ENCODE results near the gene SMG7. TPM values are rescaled to one million over a fixed set of nuclear protein-coding genes. Genes with fewer than 3 reads are reported as not detected.

The SMG7 gene
- polyA plus RNA-seq, 4 donors: 18.4 to 49.3 (median 22.3) TPM

GRCh38 chr1:183460596-183460995, 11.7 kb upstream of the SMG7 start:
- Histone ChIP-seq H3K9me3 (ENCODE audit: control insufficient read depth in 2 of 2, insufficient read depth in 1 of 2, low read depth in 1 of 2, low read length in 1 of 2) (no peaks in the 10 kb centered on the region), H3K27me3 (ENCODE audit: control insufficient read depth in 3 of 3, insufficient read depth in 3 of 3, low read length in 3 of 3) (no peaks in the 10 kb centered on the region), H3K4me3 (ENCODE audit: low read depth in 1 of 3, low read length in 3 of 3) (no peak overlapping the region), H3K27ac (ENCODE audit: low read depth in 1 of 3, low read length in 2 of 3) (no peak overlapping the region), H3K36me3 (ENCODE audit: control insufficient read depth in 3 of 3, insufficient read depth in 2 of 3, low read depth in 1 of 3, low read length in 3 of 3) (no peaks in the 10 kb centered on the region), H3K4me1 (ENCODE audit: control insufficient read depth in 3 of 3, insufficient read depth in 2 of 3, low read depth in 1 of 3, low read length in 2 of 3) (no peaks in the 10 kb centered on the region)
- WGBS, 3 donors: 39 to 72% (median 48%) methylated on average over 2 of the region's 2 CpGs
- DNase-seq (no peak), FAIRE-seq (no peak)

GRCh38 chr1:183461350-183461749, 10.9 kb upstream of the SMG7 start:
- DNase-seq (peak; percentile 32 to 41), FAIRE-seq (no peak)
- Histone ChIP-seq H3K27me3 (ENCODE audit: control insufficient read depth in 3 of 3, insufficient read depth in 3 of 3, low read length in 3 of 3) (no peaks in the 10 kb centered on the region), H3K4me3 (ENCODE audit: low read depth in 1 of 3, low read length in 3 of 3) (no peak overlapping the region), H3K27ac (ENCODE audit: low read depth in 1 of 3, low read length in 2 of 3) (no peak overlapping the region), H3K9me3 (ENCODE audit: control insufficient read depth in 2 of 2, insufficient read depth in 1 of 2, low read depth in 1 of 2, low read length in 1 of 2) (no peaks in the 10 kb centered on the region), H3K36me3 (ENCODE audit: control insufficient read depth in 3 of 3, insufficient read depth in 2 of 3, low read depth in 1 of 3, low read length in 3 of 3) (no peaks in the 10 kb centered on the region), H3K4me1 (ENCODE audit: control insufficient read depth in 3 of 3, insufficient read depth in 2 of 3, low read depth in 1 of 3, low read length in 2 of 3) (no peaks in the 10 kb centered on the region)
- WGBS, 3 donors: 26 to 58% (median 48%) methylated on average over 1 of the region's 1 CpG

- no peaks in the 10 kb centered on the region for H3K36me3 ChIP-seq (ENCODE audit: control insufficient read depth in 3 of 3, insufficient read depth in 2 of 3, low read depth in 1 of 3, low read length in 3 of 3)
- 75 to 86% (median 76%) methylated on average over 2 of the region's 2 CpGs for WGBS, 3 donors
- no peaks in the 10 kb centered on the region for H3K9me3 ChIP-seq (ENCODE audit: control insufficient read depth in 2 of 2, insufficient read depth in 1 of 2, low read depth in 1 of 2, low read length in 1 of 2)
- H3K4me1 ChIP-seq (ENCODE audit: control insufficient read depth in 3 of 3, insufficient read depth in 2 of 3, low read depth in 1 of 3, low read length in 2 of 3): peaks cover 0 to 3% (median 0%) of the 10 kb centered on the region in 3 donors
- DNase-seq (no peak), FAIRE-seq (no peak)
- no peak overlapping the region for H3K4me3 ChIP-seq (ENCODE audit: low read depth in 1 of 3, low read length in 3 of 3)
- H3K27me3 ChIP-seq (ENCODE audit: control insufficient read depth in 3 of 3, insufficient read depth in 3 of 3, low read length in 3 of 3): no peaks in the 10 kb centered on the region
- H3K27ac ChIP-seq (ENCODE audit: low read depth in 1 of 3, low read length in 2 of 3): no peak overlapping the region
Measured at GRCh38 chr1:183463566-183463965, 8.7 kb upstream of the SMG7 start.

- Histone ChIP-seq H3K27ac (ENCODE audit: low read depth in 1 of 3, low read length in 2 of 3) (no peak overlapping the region), H3K4me1 (ENCODE audit: control insufficient read depth in 3 of 3, insufficient read depth in 2 of 3, low read depth in 1 of 3, low read length in 2 of 3) (peaks cover 0 to 3% (median 0%) of the 10 kb centered on the region in 3 donors), H3K9me3 (ENCODE audit: control insufficient read depth in 2 of 2, insufficient read depth in 1 of 2, low read depth in 1 of 2, low read length in 1 of 2) (no peaks in the 10 kb centered on the region), H3K27me3 (ENCODE audit: control insufficient read depth in 3 of 3, insufficient read depth in 3 of 3, low read length in 3 of 3) (no peaks in the 10 kb centered on the region), H3K4me3 (ENCODE audit: low read depth in 1 of 3, low read length in 3 of 3) (no peak overlapping the region), H3K36me3 (ENCODE audit: control insufficient read depth in 3 of 3, insufficient read depth in 2 of 3, low read depth in 1 of 3, low read length in 3 of 3) (no peaks in the 10 kb centered on the region)
- 50 to 65% (median 60%) methylated on average over 2 of the region's 2 CpGs for WGBS, 3 donors
- no peak for FAIRE-seq
- peak in 1 of 2 donors; percentile 6 for DNase-seq
Measured at GRCh38 chr1:183466781-183467180, 5.5 kb upstream of the SMG7 start.

GRCh38 chr1:183467687-183468086, 4.6 kb upstream of the SMG7 start:
- Histone ChIP-seq H3K9me3 (ENCODE audit: control insufficient read depth in 2 of 2, insufficient read depth in 1 of 2, low read depth in 1 of 2, low read length in 1 of 2) (no peaks in the 10 kb centered on the region), H3K4me1 (ENCODE audit: control insufficient read depth in 3 of 3, insufficient read depth in 2 of 3, low read depth in 1 of 3, low read length in 2 of 3) (peaks cover 0 to 3% (median 0%) of the 10 kb centered on the region in 3 donors), H3K4me3 (ENCODE audit: low read depth in 1 of 3, low read length in 3 of 3) (no peak overlapping the region), H3K36me3 (ENCODE audit: control insufficient read depth in 3 of 3, insufficient read depth in 2 of 3, low read depth in 1 of 3, low read length in 3 of 3) (no peaks in the 10 kb centered on the region), H3K27me3 (ENCODE audit: control insufficient read depth in 3 of 3, insufficient read depth in 3 of 3, low read length in 3 of 3) (no peaks in the 10 kb centered on the region), H3K27ac (ENCODE audit: low read depth in 1 of 3, low read length in 2 of 3) (peak overlapping the region in 1 of 3 donors; percentile 26)
- 11 to 47% (median 33%) methylated on average over 1 of the region's 1 CpG for WGBS, 3 donors
- DNase-seq (peak; percentile 56 to 80), FAIRE-seq (no peak)

GRCh38 chr1:183470147-183470960, 1.9 kb upstream of the SMG7 start:
- Histone ChIP-seq H3K4me3 (ENCODE audit: low read depth in 1 of 3, low read length in 3 of 3) (peak overlapping the region; percentile 20 to 98 (median 93)), H3K4me1 (ENCODE audit: control insufficient read depth in 3 of 3, insufficient read depth in 2 of 3, low read depth in 1 of 3, low read length in 2 of 3) (peaks cover 0 to 5% (median 1%) of the 10 kb centered on the region in 3 donors), H3K36me3 (ENCODE audit: control insufficient read depth in 3 of 3, insufficient read depth in 2 of 3, low read depth in 1 of 3, low read length in 3 of 3) (no peaks in the 10 kb centered on the region), H3K27ac (ENCODE audit: low read depth in 1 of 3, low read length in 2 of 3) (peak overlapping the region; percentile 95 to 99 (median 96)), H3K9me3 (ENCODE audit: control insufficient read depth in 2 of 2, insufficient read depth in 1 of 2, low read depth in 1 of 2, low read length in 1 of 2) (no peaks in the 10 kb centered on the region), H3K27me3 (ENCODE audit: control insufficient read depth in 3 of 3, insufficient read depth in 3 of 3, low read length in 3 of 3) (no peaks in the 10 kb centered on the region)
- WGBS, 3 donors: 0 to 1% (median 1%) methylated on average over 26 of the region's 26 CpGs
- no peak for FAIRE-seq
- peak; percentile 96 for DNase-seq

GRCh38 chr1:183470961-183471742, 1.1 kb upstream of the SMG7 start:
- WGBS, 3 donors: 0% methylated on average over 35 to 47 of the region's 47 CpGs
- H3K27me3 ChIP-seq (ENCODE audit: control insufficient read depth in 3 of 3, insufficient read depth in 3 of 3, low read length in 3 of 3): no peaks in the 10 kb centered on the region
- H3K27ac ChIP-seq (ENCODE audit: low read depth in 1 of 3, low read length in 2 of 3): peak overlapping the region; percentile 95 to 99 (median 96)
- FAIRE-seq (no peak), DNase-seq (peak; percentile 67 to 86)
- H3K9me3 ChIP-seq (ENCODE audit: control insufficient read depth in 2 of 2, insufficient read depth in 1 of 2, low read depth in 1 of 2, low read length in 1 of 2): no peaks in the 10 kb centered on the region
- H3K4me1 ChIP-seq (ENCODE audit: control insufficient read depth in 3 of 3, insufficient read depth in 2 of 3, low read depth in 1 of 3, low read length in 2 of 3): peaks cover 0 to 5% (median 1%) of the 10 kb centered on the region in 3 donors
- peak overlapping the region; percentile 93 to 98 (median 98) for H3K4me3 ChIP-seq (ENCODE audit: low read depth in 1 of 3, low read length in 3 of 3)
- no peaks in the 10 kb centered on the region for H3K36me3 ChIP-seq (ENCODE audit: control insufficient read depth in 3 of 3, insufficient read depth in 2 of 3, low read depth in 1 of 3, low read length in 3 of 3)

GRCh38 chr1:183471743-183472487, 384 bp upstream of the SMG7 start:
- DNase-seq (peak; percentile 93 to 98), FAIRE-seq (no peak)

More at GRCh38 chr1:183471743-183472487, 384 bp upstream of the SMG7 start:
- no peaks in the 10 kb centered on the region for H3K27me3 ChIP-seq (ENCODE audit: control insufficient read depth in 3 of 3, insufficient read depth in 3 of 3, low read length in 3 of 3)
- peak overlapping the region; percentile 93 to 98 (median 98) for H3K4me3 ChIP-seq (ENCODE audit: low read depth in 1 of 3, low read length in 3 of 3)
- H3K27ac ChIP-seq (ENCODE audit: low read depth in 1 of 3, low read length in 2 of 3): peak overlapping the region; percentile 95 to 99 (median 96)
- 0 to 1% (median 1%) methylated on average over 31 to 42 of the region's 42 CpGs for WGBS, 3 donors
- H3K4me1 ChIP-seq (ENCODE audit: control insufficient read depth in 3 of 3, insufficient read depth in 2 of 3, low read depth in 1 of 3, low read length in 2 of 3): peaks cover 0 to 5% (median 1%) of the 10 kb centered on the region in 3 donors
- no peaks in the 10 kb centered on the region for H3K9me3 ChIP-seq (ENCODE audit: control insufficient read depth in 2 of 2, insufficient read depth in 1 of 2, low read depth in 1 of 2, low read length in 1 of 2)
- no peaks in the 10 kb centered on the region for H3K36me3 ChIP-seq (ENCODE audit: control insufficient read depth in 3 of 3, insufficient read depth in 2 of 3, low read depth in 1 of 3, low read length in 3 of 3)
